ENCODE measurements around the gene RASD2. TPM values are rescaled to one million over a fixed set of nuclear protein-coding genes. Genes with fewer than 3 reads are reported as not detected.

RASD2 gene
- total RNA-seq, 4 donors from 2014 or later = 2.7 to 5.8 (median 4.8) TPM

DNA sequence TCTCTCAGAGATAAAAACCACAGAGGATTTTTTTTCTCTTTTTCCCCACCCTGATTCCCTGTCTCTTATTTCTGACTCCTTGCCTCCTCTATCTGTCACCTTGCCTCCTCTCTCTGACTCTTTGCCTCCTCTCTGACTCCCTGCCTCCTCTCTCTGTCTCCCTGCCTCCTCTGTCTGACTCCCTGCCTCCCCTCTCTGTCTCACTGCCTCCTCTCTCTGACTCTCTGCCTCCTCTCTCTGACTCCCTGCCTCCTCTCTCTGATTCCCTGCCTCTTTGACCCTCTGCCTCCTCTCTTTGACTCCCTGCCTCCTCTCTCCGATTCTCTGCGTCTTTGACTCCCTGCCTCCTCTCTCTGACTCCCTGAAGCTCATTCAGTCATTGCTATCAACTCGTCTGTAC, 3.1 kb downstream of the RASD2 start:
- no peak for TF ChIP-seq CTCF (IDR thresholded peaks at IDR 0.05)
- TF ChIP-seq POLR2A (IDR thresholded peaks at IDR 0.05) = no peak
- Histone ChIP-seq H3K27me3 (no peaks in the 10 kb centered on the region), H3K4me1 (peaks cover 0 to 17% (median 7%) of the 10 kb centered on the region in 4 donors), H3K9me3 (no peaks in the 10 kb centered on the region), H3K36me3 (no peaks in the 10 kb centered on the region), H3K4me3 (no peak overlapping the region), H3K27ac (no peak overlapping the region)
- no peak for DNase-seq

DNA sequence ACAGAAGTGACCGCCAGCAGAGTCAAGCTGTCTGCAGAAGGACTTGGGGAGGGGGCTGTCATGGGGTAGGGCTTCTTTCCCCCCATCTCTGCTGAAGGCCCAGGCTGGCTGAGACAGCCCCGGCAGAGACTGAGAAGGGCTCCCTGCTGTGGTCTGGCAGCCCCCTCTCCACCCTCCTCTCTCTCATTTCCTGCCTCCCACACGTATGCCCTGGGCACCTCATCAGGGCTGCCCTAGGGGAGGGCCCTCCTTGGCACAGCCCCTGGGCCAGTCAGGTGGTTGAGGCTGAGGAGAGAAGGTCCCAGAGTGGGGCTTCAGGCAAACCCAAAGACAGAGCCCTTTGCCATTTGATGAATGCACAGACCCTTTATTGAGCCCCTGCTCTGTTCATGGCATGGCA, 3.6 kb downstream of the RASD2 start:
- no peaks in the 10 kb centered on the region for H3K27me3 ChIP-seq
- H3K4me3 ChIP-seq = no peak overlapping the region
- H3K4me1 ChIP-seq = peaks cover 0 to 17% (median 7%) of the 10 kb centered on the region in 4 donors

DNA sequence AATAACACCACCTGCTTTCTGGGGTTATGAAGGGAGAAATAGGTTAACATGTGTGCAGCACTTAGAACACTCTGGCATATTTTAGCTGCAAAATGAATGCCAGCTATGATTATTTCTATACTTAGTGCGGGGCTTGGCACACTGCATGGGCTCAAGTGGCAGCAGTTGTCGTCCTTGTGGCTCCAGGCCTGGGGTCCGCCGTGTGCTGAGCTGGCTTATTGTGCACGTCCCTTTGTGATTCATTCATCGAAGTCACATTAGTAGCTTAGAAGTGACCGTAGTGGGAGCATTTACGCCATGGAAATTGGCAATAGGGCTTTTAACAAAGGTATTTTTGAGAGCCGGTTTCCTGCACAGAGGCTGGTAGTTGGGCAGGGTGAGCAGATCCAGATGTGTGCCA, 4.2 kb downstream of the RASD2 start:
- Histone ChIP-seq H3K4me3 (no peak overlapping the region), H3K27me3 (no peaks in the 10 kb centered on the region), H3K36me3 (no peaks in the 10 kb centered on the region), H3K9me3 (no peaks in the 10 kb centered on the region), H3K4me1 (peaks cover 0 to 12% (median 5%) of the 10 kb centered on the region in 4 donors), H3K27ac (no peak overlapping the region)
- DNase-seq = no peak
- no peak for TF ChIP-seq CTCF (IDR thresholded peaks at IDR 0.05)
- no peak for TF ChIP-seq POLR2A (IDR thresholded peaks at IDR 0.05)

More for the DNA sequence above, 3.6 kb downstream of the RASD2 start:
- H3K9me3 ChIP-seq = no peaks in the 10 kb centered on the region
- DNase-seq = no peak
- no peaks in the 10 kb centered on the region for H3K36me3 ChIP-seq
- H3K27ac ChIP-seq = no peak overlapping the region
- no peak for TF ChIP-seq CTCF (IDR thresholded peaks at IDR 0.05)
- TF ChIP-seq POLR2A (IDR thresholded peaks at IDR 0.05) = no peak

DNA sequence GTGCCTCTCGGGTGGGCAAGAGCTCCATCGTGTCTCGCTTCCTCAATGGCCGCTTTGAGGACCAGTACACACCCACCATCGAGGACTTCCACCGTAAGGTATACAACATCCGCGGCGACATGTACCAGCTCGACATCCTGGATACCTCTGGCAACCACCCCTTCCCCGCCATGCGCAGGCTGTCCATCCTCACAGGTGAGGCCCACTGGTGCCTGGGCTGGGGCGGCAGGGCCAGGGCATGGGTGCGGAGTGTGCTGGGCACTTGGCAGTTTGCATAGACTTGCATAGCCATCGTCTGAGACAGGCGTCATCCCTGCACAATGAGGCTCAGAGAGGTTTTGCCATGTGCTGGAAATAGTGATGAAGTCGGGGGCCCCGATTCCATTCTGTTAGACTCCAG, 6.3 kb downstream of the RASD2 start:
- H3K27ac ChIP-seq = no peak overlapping the region
- H3K36me3 ChIP-seq = no peaks in the 10 kb centered on the region
- H3K4me3 ChIP-seq = no peak overlapping the region
- no peaks in the 10 kb centered on the region for H3K27me3 ChIP-seq
- no peak for DNase-seq
- H3K4me1 ChIP-seq = no peaks in the 10 kb centered on the region
- TF ChIP-seq POLR2A (IDR thresholded peaks at IDR 0.05) = no peak
- no peak for TF ChIP-seq CTCF (IDR thresholded peaks at IDR 0.05)
- no peaks in the 10 kb centered on the region for H3K9me3 ChIP-seq

GRCh38 chr22:35547987-35548721, 7.5 kb downstream of the RASD2 start:
- Histone ChIP-seq H3K4me1 (no peaks in the 10 kb centered on the region), H3K36me3 (no peaks in the 10 kb centered on the region), H3K27me3 (no peaks in the 10 kb centered on the region), H3K9me3 (no peaks in the 10 kb centered on the region), H3K27ac (no peak overlapping the region), H3K4me3 (no peak overlapping the region)
- no peak for TF ChIP-seq POLR2A (IDR thresholded peaks at IDR 0.05)
- no peak for TF ChIP-seq CTCF (IDR thresholded peaks at IDR 0.05)
- no peak for DNase-seq

Data from Peyer's patch (tissue), 4 donors.